Measurements from ENCODE around the gene CREB3L1.

DNA sequence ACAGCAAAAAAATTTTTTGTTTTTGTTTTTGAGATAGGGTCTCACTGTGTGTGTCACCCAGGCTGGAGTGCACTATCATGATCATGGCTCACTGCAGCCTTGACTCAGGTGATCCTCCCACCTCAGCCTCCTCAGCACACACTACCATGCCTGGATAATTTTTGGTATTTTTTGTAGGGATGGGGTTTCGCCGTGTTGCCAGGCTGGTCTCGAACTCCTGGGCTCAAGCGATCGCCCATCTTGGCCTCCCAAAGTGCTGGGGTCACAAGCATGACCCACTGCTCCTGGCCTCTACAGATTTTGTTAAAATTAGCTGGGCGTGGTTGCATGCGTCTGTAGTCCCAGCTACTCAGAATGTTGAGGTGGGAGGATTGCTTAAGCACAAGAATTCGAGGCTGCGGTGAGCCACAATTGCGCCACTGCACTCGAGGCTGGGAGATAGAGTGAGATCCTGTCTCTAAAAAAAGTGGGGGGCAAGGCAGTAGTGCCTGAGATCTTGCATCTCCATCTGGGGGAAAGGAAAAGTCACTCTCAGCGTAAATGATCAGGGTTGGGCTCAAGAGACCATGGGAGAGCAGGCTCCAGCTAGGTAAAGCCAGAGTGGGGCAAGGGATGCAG lies 59.2 kb downstream of the CREB3L1 start:
- TF ChIP-seq, protein P1, sequence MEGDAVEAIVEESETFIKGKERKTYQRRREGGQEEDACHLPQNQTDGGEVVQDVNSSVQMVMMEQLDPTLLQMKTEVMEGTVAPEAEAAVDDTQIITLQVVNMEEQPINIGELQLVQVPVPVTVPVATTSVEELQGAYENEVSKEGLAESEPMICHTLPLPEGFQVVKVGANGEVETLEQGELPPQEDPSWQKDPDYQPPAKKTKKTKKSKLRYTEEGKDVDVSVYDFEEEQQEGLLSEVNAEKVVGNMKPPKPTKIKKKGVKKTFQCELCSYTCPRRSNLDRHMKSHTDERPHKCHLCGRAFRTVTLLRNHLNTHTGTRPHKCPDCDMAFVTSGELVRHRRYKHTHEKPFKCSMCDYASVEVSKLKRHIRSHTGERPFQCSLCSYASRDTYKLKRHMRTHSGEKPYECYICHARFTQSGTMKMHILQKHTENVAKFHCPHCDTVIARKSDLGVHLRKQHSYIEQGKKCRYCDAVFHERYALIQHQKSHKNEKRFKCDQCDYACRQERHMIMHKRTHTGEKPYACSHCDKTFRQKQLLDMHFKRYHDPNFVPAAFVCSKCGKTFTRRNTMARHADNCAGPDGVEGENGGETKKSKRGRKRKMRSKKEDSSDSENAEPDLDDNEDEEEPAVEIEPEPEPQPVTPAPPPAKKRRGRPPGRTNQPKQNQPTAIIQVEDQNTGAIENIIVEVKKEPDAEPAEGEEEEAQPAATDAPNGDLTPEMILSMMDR (IDR thresholded peaks at IDR 0.05 in 8 of 11, conservative IDR thresholded peaks at IDR 0.05 in 3 of 11): no peak
- TF ChIP-seq POLR2A (IDR thresholded peaks at IDR 0.05): no peak
